ENCODE measurements around the gene SMTNL1.

The SMTNL1 gene

DNA sequence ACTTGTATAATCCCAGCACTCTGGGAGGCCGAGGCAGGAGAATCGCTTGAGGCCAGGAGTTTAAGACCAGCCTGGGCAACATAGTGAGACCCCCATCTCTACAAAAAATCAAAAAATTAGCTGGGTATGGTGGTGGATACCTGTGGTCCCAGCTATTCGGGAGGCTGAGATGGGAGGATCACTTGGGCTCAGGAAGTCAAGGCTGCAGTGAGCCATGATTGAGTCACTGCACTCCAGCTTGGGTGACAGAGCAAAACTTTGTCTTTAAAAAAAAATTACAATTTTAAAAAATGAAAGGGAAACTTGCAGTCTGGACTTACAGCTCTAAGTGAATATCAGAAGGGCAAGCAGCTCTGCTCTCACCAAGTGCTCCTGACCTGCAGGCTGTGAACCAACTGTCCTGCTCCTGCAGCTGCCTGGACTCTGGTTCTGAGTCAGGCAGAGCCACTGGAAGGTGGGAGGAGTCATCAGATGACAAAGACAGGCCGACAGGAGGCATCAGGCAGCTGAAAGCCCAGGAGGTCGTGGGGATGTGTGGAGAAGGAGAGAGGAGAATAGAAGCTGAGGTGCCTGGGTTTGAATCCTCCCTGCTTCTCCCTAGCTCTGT, 9.6 kb downstream of the SMTNL1 start:
- DNase-seq, result no peak

DNA sequence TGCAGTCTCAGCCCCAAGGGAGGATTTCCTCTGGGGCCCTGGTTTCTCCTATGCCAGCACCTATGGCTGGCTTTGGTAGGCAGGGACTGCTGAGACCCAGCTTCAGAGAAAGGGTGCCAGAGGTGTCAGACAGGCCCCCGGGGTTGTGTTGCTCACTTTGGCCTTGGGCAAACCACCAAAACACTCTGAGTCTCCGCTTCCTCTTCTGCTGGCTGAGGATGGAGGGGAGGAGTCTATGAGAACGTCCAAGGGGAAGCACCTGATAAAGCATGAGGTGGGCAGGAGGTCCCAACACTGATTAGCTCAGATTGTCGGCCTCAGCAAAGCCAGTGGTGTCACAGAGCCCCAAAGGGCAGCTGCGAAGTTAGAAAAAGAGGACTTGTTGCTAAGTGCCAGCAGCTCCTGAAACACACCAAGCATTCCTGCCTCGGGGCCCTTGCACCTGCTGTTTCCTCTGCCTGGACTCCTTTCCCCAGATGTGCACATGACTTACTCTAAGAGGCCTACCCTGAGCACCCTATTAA, 10.5 kb downstream of the SMTNL1 start:
- DNase-seq, result peak; percentile 2 to 38

DNA sequence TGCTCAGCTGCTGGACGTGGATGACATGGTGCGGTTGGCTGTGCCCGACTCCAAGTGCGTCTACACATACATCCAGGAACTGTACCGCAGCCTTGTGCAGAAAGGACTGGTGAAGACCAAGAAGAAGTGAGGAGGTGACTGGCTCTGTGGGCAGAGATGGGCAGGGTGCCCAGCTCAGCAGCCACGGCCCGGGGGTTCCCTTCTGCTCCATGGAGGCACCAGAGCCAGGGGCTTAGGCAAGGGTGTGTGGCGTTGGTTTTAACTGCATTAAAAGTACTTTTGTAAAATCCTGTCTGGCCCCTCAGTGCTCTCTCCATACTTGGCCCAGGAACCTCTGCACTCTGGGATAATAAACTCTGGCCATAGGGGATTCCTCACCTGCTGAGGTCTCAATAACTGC, 12.6 kb downstream of the SMTNL1 start:
- DNase-seq, result no peak

- no peak for DNase-seq
Observed at GRCh38 chr11:57551941-57552340, 14.5 kb downstream of the SMTNL1 start.

GRCh38 chr11:57552479-57552878, 15.1 kb downstream of the SMTNL1 start:
- DNase-seq, result no peak

DNA sequence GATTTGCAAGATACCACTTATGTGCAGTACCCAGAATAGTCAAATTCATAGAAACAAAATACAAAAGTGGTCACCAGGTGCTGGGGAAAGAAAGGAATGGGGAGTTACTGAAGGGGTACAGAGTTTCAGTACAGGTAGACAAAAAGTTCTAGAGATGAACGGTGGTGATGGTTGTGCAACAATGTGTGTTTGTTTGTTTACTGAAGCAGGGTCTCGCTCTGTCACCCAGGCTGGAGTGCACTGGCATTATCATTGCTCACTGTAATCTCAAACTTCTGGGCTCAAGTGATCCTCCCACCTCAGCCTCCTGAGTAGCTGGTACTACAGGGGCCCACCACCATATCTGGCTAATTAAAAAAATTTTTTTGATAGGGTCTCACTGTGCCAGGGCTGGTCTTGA, 18.0 kb downstream of the SMTNL1 start:
- no peak for DNase-seq

DNA sequence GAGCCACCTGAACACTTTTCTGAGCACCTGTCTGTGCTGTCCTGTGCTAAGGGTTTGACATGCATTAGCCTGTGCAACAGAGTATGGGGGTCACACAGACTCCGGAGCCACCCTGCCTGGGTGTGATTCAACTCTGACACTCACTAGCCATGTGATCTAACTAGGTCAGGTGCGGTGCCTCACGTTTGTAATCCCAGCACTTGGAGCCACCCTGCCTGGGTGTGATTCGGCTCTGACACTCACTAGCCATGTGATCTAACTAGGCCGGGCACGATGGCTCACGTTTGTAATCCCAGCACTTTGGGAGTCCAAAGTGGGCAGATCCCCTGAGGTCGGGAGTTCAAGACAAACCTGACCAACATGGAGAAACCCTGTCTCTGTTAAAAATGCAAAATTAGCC, 18.6 kb downstream of the SMTNL1 start:
- no peak for DNase-seq

DNA sequence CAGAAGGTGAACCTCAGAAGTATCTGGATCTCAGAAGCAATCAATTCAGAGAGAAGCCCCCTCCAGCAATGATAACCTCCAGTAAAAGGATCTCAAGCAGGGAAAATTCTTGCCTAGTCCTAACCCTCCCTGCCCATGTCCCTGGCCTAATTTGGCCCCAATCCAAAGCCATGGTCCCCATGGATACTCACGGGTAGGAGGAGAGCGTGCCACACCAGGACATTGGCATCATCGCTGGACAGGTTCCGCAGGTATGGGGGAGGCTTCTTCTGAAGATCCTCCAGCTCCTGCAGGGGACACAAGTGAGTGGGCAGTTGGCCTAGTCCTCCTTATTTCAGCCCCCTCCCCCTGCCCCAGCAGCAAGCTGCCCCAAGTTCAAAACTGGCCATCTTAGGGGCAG, 22.8 kb downstream of the SMTNL1 start:
- DNase-seq, result no peak

DNA sequence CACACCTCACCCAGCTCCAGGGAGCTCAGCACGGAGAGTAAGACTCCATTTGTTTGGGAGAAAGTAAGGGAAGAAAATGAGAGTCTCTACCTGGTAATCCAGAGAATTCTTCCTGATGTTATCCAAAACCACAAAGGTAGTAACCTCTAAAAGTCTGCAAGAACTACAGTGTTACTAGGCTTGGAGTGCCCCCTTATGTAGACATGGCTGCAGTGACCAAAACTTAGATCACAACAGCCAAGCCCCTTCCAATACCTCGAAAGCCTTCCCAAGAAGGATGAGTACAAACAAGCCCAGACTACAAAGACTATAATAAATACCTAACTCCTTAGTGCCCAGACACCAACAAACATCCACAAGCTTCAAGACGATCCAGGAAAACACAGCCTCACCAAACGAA, 25.2 kb downstream of the SMTNL1 start:
- DNase-seq, result no peak

DNA sequence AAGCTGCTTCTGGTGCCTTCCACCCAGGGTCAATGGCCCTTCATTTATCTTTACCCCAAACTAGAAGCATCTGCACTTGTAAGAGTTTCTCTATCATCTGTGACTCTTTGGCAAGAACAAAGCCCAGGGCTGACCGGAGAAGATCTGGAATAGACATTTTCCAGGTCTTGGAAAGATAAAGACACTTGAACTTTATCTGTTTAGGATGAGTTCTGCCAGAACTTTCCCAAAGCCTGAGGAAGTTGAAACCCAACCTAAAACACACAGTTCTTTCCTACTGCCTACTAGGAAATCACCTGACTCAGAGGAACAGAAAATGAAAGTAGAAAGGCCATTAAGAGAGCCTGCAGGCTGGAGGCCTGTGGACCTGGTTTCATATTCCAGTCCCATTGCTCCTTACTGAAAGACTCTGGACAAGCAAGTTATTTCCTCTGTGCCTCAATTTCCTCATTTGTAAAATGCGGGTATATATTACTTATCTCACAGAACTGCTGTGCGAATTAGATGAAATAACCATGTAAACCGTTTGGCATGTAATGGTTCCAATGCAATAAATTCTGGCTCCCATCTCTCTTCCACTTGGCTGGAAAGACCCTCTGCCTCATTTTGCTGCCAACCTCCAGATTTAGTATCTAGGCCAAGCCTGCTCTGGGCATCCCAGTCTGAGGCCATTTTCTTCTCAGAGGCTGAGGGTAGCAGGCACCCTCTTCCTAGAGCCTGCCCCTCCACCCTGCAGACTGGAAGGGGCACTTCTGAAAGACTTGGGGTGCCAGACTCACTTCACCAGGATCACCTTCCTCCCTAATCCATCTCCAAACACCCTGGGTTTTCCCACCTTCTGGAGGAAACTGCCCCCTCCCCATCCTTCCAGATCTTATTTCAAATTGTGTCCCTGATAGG, 28.9 kb downstream of the SMTNL1 start:
- DNase-seq, result peak; percentile 72 to 86

- DNase-seq, result peak; percentile 40 to 53
Observed at GRCh38 chr11:57566905-57567514, 29.6 kb downstream of the SMTNL1 start.

GRCh38 chr11:57567515-57568329, 30.3 kb downstream of the SMTNL1 start, which contains the start of gene UBE2L6:
UBE2L6 (minus strand) TSS chr11:57567672; CDS start chr11:57567611, 61 bp downstream.
- DNase-seq, result peak; percentile 26 to 39

- peak; percentile 73 to 99 for DNase-seq
Observed at GRCh38 chr11:57568330-57568766, 31.0 kb downstream of the SMTNL1 start.

- peak; percentile 27 to 42 for DNase-seq
Observed at GRCh38 chr11:57571606-57572005, 34.2 kb downstream of the SMTNL1 start.

DNA sequence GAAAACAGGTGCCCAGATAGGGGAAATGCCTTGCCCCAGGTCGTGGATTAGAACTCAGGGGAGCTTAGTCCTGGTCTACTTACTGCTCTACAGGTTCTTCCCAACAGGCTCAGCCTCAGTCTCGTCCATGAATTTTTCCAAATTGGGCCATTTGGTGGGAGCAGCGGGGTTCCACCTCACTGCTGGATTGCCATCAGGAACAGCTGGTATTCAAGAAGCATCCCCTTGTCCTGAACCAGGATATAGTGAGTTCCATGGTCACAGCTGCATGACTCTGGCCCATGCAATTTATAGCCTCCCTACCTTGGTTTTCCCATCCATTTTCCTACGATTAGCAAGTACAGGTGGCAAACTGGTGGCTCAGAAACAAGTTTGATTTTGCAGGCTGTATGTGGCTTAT, 36.7 kb downstream of the SMTNL1 start:
- DNase-seq, result no peak

DNA sequence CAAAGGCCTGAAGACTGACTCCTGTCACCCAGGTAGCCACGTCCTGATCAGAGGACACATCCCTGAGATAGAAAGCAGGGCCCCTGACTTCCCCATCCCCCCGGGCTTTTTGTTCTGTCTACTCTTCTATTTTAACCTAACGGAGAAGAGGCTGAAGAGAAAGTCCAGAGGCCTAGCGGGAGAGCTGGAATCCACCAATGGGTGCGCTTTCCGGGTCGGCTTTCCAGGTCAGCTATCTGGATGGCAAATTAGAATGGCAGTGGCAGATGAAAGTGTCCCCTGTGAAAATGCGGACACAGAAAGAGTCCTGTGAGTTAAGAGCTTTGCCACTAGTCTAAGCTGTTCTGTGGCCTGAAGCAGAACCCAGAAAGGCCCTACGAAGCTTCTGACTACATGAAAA, 46.9 kb downstream of the SMTNL1 start:
- no peak for DNase-seq

- peak; percentile 3 to 47 for DNase-seq
Observed at GRCh38 chr11:57585301-57585700, 47.9 kb downstream of the SMTNL1 start.

- peak; percentile 9 to 52 for DNase-seq
Observed at GRCh38 chr11:57586711-57587245, 49.4 kb downstream of the SMTNL1 start.

GRCh38 chr11:57588046-57588710, 50.8 kb downstream of the SMTNL1 start:
- peak; percentile 20 to 41 for DNase-seq

DNA sequence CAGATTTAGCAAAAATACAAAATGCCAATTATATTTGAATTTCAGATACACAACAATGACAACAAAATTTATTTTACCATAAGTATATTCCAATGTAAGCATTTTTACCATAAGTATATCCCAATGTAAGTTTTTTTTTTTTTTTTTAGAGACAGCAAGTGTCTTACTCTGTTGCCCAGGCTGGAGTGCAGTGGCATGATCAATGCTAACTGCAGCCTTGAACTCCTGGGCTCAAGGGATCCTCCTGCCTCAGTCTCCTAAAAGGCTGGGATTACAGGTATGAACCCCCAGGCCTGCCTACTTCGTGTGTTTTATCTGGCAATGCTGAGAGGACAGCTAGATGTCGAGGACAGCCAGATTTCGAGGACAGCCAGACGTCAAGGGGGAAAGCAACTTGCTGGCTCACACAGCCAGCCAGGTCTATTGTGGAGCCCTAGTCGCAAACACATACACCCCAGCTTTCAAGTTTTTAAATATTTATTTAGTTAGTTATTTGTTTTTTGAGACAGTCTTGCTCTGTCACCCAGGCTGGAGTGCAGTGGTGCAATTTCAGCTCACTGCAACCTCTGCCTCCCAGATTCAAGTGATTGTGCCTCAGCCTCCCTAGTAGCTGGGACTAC, 59.0 kb downstream of the SMTNL1 start:
- no peak for DNase-seq

- no peak for DNase-seq
Observed at GRCh38 chr11:57597461-57597915, 60.1 kb downstream of the SMTNL1 start, which contains the start of gene SERPING1. SERPING1 (plus strand) TSS chr11:57597685; CDS start chr11:57598271, 586 bp downstream.

Measured in inflammatory macrophage treated with lipopolysaccharide for 1 hour (primary cell).